SU-DHL-6 (cell line): ENCODE data around the gene PRCC.

ENCODE experiments used
- EZH2phosphoT487 ChIP-seq: fragments of 200-600 bp; sonication (generic), shearing (Covaris generic); conservative IDR thresholded peaks from 2 replicates; pipeline ENCODE4 v1.6.1; 2018; ENCODE audit warnings: mild to moderate bottlenecking, antibody characterized with exemption, low read length, moderate library complexity, mixed read lengths
- TF ChIP-seq, protein P1 (sequence below): fragments of 200-600 bp; sonication (generic); IDR thresholded peaks from one replicate; pipeline ENCODE4 v1.5.1; 2017; ENCODE audit warnings: antibody characterized with exemption, mild to moderate bottlenecking, low read length, moderate library complexity; ENCODE audit not compliant: insufficient read depth, poor library complexity, severe bottlenecking

- TF ChIP-seq, protein P1, sequence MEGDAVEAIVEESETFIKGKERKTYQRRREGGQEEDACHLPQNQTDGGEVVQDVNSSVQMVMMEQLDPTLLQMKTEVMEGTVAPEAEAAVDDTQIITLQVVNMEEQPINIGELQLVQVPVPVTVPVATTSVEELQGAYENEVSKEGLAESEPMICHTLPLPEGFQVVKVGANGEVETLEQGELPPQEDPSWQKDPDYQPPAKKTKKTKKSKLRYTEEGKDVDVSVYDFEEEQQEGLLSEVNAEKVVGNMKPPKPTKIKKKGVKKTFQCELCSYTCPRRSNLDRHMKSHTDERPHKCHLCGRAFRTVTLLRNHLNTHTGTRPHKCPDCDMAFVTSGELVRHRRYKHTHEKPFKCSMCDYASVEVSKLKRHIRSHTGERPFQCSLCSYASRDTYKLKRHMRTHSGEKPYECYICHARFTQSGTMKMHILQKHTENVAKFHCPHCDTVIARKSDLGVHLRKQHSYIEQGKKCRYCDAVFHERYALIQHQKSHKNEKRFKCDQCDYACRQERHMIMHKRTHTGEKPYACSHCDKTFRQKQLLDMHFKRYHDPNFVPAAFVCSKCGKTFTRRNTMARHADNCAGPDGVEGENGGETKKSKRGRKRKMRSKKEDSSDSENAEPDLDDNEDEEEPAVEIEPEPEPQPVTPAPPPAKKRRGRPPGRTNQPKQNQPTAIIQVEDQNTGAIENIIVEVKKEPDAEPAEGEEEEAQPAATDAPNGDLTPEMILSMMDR = no peak
- TF ChIP-seq EZH2phosphoT487 = no peak
Measured at GRCh38 chr1:156788136-156788535, 20.8 kb downstream of the PRCC start.
